Peyer's patch (tissue), 4 donors: Measurements from ENCODE around the gene ATP6V1F. TPM values are rescaled to one million over a fixed set of nuclear protein-coding genes. Genes with fewer than 3 reads are reported as not detected.

Experiments used
- DNase-seq, 3 donors: peaks; one replicate each; pipeline ENCODE4 v3.0.0-alpha.2; 2017 to 2019
- H3K27ac ChIP-seq, 4 donors: fragments of 200-600 bp; sonication (generic); one replicate each; pipeline ENCODE4 v1.5.1; 2016 to 2019
- H3K27me3 ChIP-seq, 2 donors: fragments of 200-600 bp; sonication (generic); one replicate each; pipeline ENCODE4 v1.5.1; 2019
- H3K36me3 ChIP-seq, 3 donors: fragments of 200-600 bp; sonication (generic); one replicate each; pipeline ENCODE4 v1.5.1; 2016 to 2019
- H3K4me1 ChIP-seq, 4 donors: fragments of 200-600 bp; sonication (generic); one replicate each; pipeline ENCODE4 v1.5.1; 2016 to 2019
- H3K4me3 ChIP-seq, 4 donors: fragments of 200-600 bp; sonication (generic); 1 replicate in 3 of 4; 2 replicates in 1 of 4; pipeline ENCODE4 v1.5.1; 2016 to 2019; ENCODE audit warnings: mild to moderate bottlenecking in 1 of 4
- H3K9me3 ChIP-seq, 4 donors: fragments of 200-600 bp; sonication (generic); one replicate each; pipeline ENCODE4 v1.5.1; 2016 to 2019; ENCODE audit warnings: mild to moderate bottlenecking in 1 of 4
- POLR2A ChIP-seq, 2 donors: fragments of 450-650 bp; IDR thresholded peaks; one replicate each; pipeline ENCODE4 v1.5.1; 2017; ENCODE audit warnings: antibody characterized with exemption in 2 of 2, mild to moderate bottlenecking in 2 of 2, moderate library complexity in 2 of 2
- total RNA-seq, 4 donors: library from RNA; depleted of rRNA; stranded (reverse); fragments of >200 nt; gene quantifications; one replicate each; pipeline ENCODE4 v1.1.0, GENCODE V29; 2016
- TF ChIP-seq, protein P1 (sequence below), 6 experiments: fragments of 450-650 bp in 4 of 6; fragments of 200-600 bp in 2 of 6; sonication (generic) in 1 of 6; IDR thresholded peaks; one replicate each; pipeline ENCODE4 v1.5.1; 2017 to 2019; ENCODE audit warnings: antibody characterized with exemption in 6 of 6, mild to moderate bottlenecking in 3 of 6, moderate library complexity in 1 of 6

ATP6V1F gene
- total RNA-seq, 4 donors from 2014 or later = 71.3 to 88.3 (median 84.6) TPM

DNA sequence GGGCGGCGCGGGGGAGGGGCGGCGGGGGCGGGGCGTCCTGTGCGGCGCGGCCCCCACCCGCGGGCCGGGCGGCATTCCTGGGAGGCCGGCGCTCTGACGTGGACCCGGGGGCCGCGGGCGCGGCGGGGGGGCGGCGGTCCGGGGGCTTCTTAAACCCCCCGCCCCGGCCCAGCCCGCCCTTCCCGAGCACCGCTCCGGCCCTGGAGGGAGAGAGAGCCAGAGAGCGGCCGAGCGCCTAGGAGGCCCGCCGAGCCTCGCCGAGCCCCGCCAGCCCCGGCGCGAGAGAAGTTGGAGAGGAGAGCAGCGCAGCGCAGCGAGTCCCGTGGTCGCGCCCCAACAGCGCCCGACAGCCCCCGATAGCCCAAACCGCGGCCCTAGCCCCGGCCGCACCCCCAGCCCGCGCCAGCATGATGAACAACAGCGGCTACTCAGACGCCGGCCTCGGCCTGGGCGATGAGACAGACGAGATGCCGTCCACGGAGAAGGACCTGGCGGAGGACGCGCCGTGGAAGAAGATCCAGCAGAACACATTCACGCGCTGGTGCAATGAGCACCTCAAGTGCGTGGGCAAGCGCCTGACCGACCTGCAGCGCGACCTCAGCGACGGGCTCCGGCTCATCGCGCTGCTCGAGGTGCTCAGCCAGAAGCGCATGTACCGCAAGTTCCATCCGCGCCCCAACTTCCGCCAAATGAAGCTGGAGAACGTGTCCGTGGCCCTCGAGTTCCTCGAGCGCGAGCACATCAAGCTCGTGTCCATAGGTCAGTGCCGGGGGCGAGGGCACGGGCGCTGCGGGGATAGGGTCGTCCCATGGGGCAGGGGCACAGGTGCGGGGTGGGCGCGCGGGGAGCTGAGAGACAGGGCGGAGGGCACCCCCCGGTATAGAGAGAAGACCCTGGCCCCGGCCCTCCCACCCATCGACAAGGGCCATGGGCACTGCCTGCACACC is 32.2 kb upstream of the ATP6V1F start, which contains the start of gene FLNC:
Gene FLNC, plus strand, starts transcription at position 176 of the 947 bp plus-strand sequence. Its CDS starts 232 bp downstream, at position 408.
- DNase-seq = peak; percentile 34 to 69 (median 64)
- H3K4me3 ChIP-seq = peak within 1 kb of the TSS; percentile 26 to 63 (median 56)
- peak within 1 kb of the TSS in 3 of 4 donors; percentile 31 to 88 (median 72) for H3K27ac ChIP-seq
- no peaks in the 10 kb centered on the region for H3K36me3 ChIP-seq
- H3K27me3 ChIP-seq = peaks cover 0 to 8% of the 10 kb centered on the region in 2 donors
- H3K9me3 ChIP-seq = no peaks in the 10 kb centered on the region
- H3K4me1 ChIP-seq = peaks cover 0 to 23% (median 17%) of the 10 kb centered on the region in 4 donors
- TF ChIP-seq, protein P1, sequence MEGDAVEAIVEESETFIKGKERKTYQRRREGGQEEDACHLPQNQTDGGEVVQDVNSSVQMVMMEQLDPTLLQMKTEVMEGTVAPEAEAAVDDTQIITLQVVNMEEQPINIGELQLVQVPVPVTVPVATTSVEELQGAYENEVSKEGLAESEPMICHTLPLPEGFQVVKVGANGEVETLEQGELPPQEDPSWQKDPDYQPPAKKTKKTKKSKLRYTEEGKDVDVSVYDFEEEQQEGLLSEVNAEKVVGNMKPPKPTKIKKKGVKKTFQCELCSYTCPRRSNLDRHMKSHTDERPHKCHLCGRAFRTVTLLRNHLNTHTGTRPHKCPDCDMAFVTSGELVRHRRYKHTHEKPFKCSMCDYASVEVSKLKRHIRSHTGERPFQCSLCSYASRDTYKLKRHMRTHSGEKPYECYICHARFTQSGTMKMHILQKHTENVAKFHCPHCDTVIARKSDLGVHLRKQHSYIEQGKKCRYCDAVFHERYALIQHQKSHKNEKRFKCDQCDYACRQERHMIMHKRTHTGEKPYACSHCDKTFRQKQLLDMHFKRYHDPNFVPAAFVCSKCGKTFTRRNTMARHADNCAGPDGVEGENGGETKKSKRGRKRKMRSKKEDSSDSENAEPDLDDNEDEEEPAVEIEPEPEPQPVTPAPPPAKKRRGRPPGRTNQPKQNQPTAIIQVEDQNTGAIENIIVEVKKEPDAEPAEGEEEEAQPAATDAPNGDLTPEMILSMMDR (IDR thresholded peaks at IDR 0.05) = no peak
- no peak for TF ChIP-seq POLR2A (IDR thresholded peaks at IDR 0.05)

DNA sequence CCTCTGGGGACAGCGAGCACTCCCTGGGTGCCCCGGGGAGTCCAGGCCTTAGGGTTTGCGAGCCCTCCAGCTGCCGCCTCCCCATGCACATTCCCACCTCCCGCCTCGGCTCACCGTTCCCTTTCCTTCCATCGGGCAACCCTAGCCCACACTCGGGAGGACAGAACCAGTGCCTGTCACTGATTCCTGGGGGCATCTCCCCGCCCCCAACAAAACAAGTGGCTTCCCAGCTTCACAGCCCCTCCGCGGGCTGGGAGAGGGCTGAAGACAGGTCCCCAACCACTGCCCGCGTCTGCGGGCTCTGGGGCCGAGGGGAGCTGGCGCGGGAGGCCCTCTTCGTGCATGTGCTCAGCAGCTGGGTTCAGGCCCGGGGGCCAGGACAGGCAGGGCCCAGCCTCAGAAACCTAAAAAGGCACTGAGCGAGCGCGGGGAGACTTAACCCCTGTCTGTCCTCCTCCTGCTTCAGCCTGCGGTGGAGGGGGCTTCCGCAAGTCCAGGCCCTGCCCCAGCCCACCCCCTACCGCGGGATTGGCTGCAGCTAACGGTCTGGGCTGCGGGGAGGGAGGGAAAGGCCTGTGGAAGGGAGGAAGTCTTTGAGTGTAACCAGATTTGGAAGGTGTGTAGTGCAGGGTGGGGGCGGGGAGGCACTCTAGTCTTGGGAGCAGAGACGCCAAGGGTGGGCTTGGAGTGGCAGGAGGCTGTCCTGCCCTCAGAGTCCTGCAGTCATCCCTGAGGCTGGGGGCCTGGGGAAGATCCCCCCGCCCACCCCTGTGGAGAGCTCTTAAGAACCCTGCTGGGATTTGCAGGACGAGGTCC is 31.3 kb upstream of the ATP6V1F start:
- peak overlapping the region in 3 of 4 donors; percentile 55 to 63 (median 58) for H3K4me3 ChIP-seq
- H3K27ac ChIP-seq = peak overlapping the region in 3 of 4 donors; percentile 31 to 88 (median 72)
- H3K4me1 ChIP-seq = peaks cover 0 to 23% (median 17%) of the 10 kb centered on the region in 4 donors
- peaks cover 0 to 8% of the 10 kb centered on the region in 2 donors for H3K27me3 ChIP-seq
- DNase-seq = no peak
- no peak for TF ChIP-seq POLR2A (IDR thresholded peaks at IDR 0.05)
- TF ChIP-seq, protein P1 (IDR thresholded peaks at IDR 0.05) = no peak
- H3K36me3 ChIP-seq = no peaks in the 10 kb centered on the region
- H3K9me3 ChIP-seq = no peaks in the 10 kb centered on the region

DNA sequence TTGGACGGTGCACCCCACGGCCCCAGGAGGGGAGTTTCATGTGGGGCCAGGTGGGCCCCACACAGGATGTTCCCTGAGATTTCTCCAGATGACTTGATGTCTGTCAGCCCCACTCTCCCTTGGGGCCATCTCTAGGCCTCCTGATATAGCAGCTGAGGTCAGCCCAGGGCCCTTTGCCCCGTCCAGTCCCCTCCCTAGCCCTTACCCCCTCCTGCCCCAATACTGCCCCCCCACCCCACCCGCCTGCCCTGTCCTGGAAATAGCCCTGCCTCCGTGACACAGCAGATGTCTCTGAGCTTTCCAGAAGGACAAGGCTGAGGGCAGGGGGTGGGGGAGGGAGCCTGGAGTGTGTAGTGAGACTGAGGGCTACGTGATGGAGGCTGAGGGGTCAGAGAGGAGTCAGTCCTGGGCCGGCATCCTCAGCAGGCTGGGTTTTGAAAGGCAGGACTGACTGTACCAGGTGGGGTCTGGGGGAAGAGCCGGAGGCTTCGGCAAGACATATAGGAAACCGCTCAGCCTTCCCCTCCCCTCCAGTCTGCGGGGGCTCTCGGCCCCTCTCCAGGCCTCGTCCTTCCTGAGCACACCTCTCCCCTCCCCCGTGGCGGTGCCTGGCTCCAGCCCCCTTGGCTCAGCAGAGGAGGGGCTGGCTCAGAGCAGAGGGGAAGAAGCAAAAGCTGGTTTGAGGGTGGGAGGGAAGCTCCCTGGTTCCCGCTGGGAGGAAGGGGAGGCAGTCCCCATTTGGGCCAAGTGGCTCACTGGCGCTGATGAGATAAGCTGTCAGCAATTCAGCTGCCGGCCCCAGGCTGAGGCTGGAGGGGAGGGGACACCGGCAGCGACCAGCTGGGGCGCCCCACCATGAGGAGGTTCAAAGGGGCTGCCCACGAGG is 30.4 kb upstream of the ATP6V1F start:
- peaks cover 0 to 3% (median 0%) of the 10 kb centered on the region in 3 donors for H3K36me3 ChIP-seq
- no peak for DNase-seq

GRCh38 chr7:128832880-128833147 is 29.8 kb upstream of the ATP6V1F start:
- Histone ChIP-seq H3K4me3 (peak overlapping the region in 1 of 4 donors; percentile 63), H3K36me3 (peaks cover 0 to 8% (median 0%) of the 10 kb centered on the region in 3 donors), H3K4me1 (peaks cover 0 to 23% (median 17%) of the 10 kb centered on the region in 4 donors), H3K27ac (peak overlapping the region in 3 of 4 donors; percentile 43 to 88 (median 72)), H3K9me3 (no peaks in the 10 kb centered on the region), H3K27me3 (peaks cover 0 to 8% of the 10 kb centered on the region in 2 donors)
- DNase-seq = no peak
- TF ChIP-seq POLR2A (IDR thresholded peaks at IDR 0.05) = no peak
- TF ChIP-seq, protein P1 (IDR thresholded peaks at IDR 0.05) = no peak

More for the DNA sequence above, 30.4 kb upstream of the ATP6V1F start:
- Histone ChIP-seq H3K4me1 (peaks cover 0 to 23% (median 17%) of the 10 kb centered on the region in 4 donors), H3K27ac (peak overlapping the region; percentile 31 to 88 (median 58)), H3K27me3 (peaks cover 0 to 8% of the 10 kb centered on the region in 2 donors), H3K9me3 (no peaks in the 10 kb centered on the region), H3K4me3 (peak overlapping the region in 1 of 4 donors; percentile 63)
- TF ChIP-seq, protein P1 (IDR thresholded peaks at IDR 0.05) = no peak
- TF ChIP-seq POLR2A (IDR thresholded peaks at IDR 0.05) = no peak
